HG03457 (cell line): ENCODE data around the gene C2orf49.

Experiments
- ATAC-seq: cut with Tn5 transposase; IDR thresholded peaks from one replicate; pipeline ENCODE4 v1.9.1; 2021; ENCODE audit warnings: moderate number of reproducible peaks; ENCODE audit not compliant: unreplicated experiment

The C2orf49 gene

GRCh38 chr2:105398336-105399206, 61.2 kb downstream of the C2orf49 start, which contains the start of gene FHL2:
Gene FHL2 (minus strand): TSS chr2:105399051. CDS start chr2:105386516, 12,535 bp downstream.
- peak; percentile 97 for ATAC-seq
